ENCODE measurements around the gene RBM18.
A peak's percentile ranks its signal among the peaks of the same experiment; 100 is the strongest.

Gene RBM18

GRCh38 chr9:122274055-122274454 lies 9.4 kb upstream of the RBM18 start:
- no peak for TF ChIP-seq CTCF (conservative IDR thresholded peaks at IDR 0.05)
- no peak overlapping the region for H3K27ac ChIP-seq

GRCh38 chr9:122268041-122268814 lies 3.6 kb upstream of the RBM18 start:
- no peak for TF ChIP-seq CTCF (conservative IDR thresholded peaks at IDR 0.05)
- H3K27ac ChIP-seq: no peak overlapping the region

- peak; percentile 42 for TF ChIP-seq CTCF (conservative IDR thresholded peaks at IDR 0.05)
- peak overlapping the region; percentile 93 for H3K27ac ChIP-seq
These were observed 692 bp upstream of the RBM18 start for GRCh38 chr9:122265149-122265915.

GRCh38 chr9:122263699-122264349 lies 816 bp downstream of the RBM18 start:
- peak overlapping the region; percentile 93 for H3K27ac ChIP-seq

GRCh38 chr9:122262073-122262472 lies 2.6 kb downstream of the RBM18 start:
- H3K27ac ChIP-seq: peak overlapping the region; percentile 93
- TF ChIP-seq CTCF (conservative IDR thresholded peaks at IDR 0.05): no peak

More at GRCh38 chr9:122263699-122264349, 816 bp downstream of the RBM18 start:
- no peak for TF ChIP-seq CTCF (conservative IDR thresholded peaks at IDR 0.05)

GRCh38 chr9:122261469-122261881 lies 3.2 kb downstream of the RBM18 start:
- H3K27ac ChIP-seq: peak overlapping the region; percentile 93
- TF ChIP-seq CTCF (conservative IDR thresholded peaks at IDR 0.05): no peak

- H3K27ac ChIP-seq: no peak overlapping the region
- TF ChIP-seq CTCF (conservative IDR thresholded peaks at IDR 0.05): no peak
These were observed 5.7 kb downstream of the RBM18 start for GRCh38 chr9:122258886-122259415.
